Right hindlimb (tissue), 1 donor: ENCODE results near the gene SVOPL.
A peak's percentile ranks its signal among the peaks of the same experiment; 100 is the strongest.
"Not testable (repeated sequence)": the region's sequence is repeated elsewhere in the genome, so short reads cannot be mapped to it uniquely, and the experiment has no call there.

Experiments
- DNase-seq: peaks from one replicate; pipeline ENCODE4 v3.0.0-alpha.2; 2018

The SVOPL gene

GRCh38 chr7:138700857-138701536, at the start of gene SVOPL:
Gene SVOPL, minus strand, starts transcription at chr7:138701362. Its CDS starts 22,317 bp downstream, at chr7:138679045.
- no peak for DNase-seq

GRCh38 chr7:138750473-138750872, 49.3 kb upstream of the SVOPL start:
- DNase-seq = no peak

GRCh38 chr7:138749960-138750359, 48.8 kb upstream of the SVOPL start:
- no peak for DNase-seq

- DNase-seq = no peak
Measured at GRCh38 chr7:138748666-138749065, 47.5 kb upstream of the SVOPL start.

GRCh38 chr7:138746073-138746472, 44.9 kb upstream of the SVOPL start:
- DNase-seq = no peak

GRCh38 chr7:138745189-138745588, 44.0 kb upstream of the SVOPL start:
- no peak for DNase-seq

GRCh38 chr7:138741453-138741735, 40.2 kb upstream of the SVOPL start:
- no peak for DNase-seq

GRCh38 chr7:138739859-138740258, 38.7 kb upstream of the SVOPL start:
- no peak for DNase-seq

GRCh38 chr7:138738551-138739335, 37.6 kb upstream of the SVOPL start:
- DNase-seq = peak; percentile 90

- DNase-seq = no peak
Measured at GRCh38 chr7:138738114-138738513, 37.0 kb upstream of the SVOPL start.

GRCh38 chr7:138735399-138735798, 34.2 kb upstream of the SVOPL start:
- no peak for DNase-seq

- DNase-seq = not testable (repeated sequence)
Measured at GRCh38 chr7:138731733-138732132, 30.6 kb upstream of the SVOPL start.

- no peak for DNase-seq
Measured at GRCh38 chr7:138729444-138729843, 28.3 kb upstream of the SVOPL start.

GRCh38 chr7:138727336-138728099, 26.4 kb upstream of the SVOPL start:
- DNase-seq = no peak

GRCh38 chr7:138726288-138726687, 25.1 kb upstream of the SVOPL start:
- DNase-seq = no peak

GRCh38 chr7:138720286-138720685, 19.1 kb upstream of the SVOPL start:
- no peak for DNase-seq

GRCh38 chr7:138716889-138717288, 15.7 kb upstream of the SVOPL start:
- no peak for DNase-seq

- DNase-seq = no peak
Measured at GRCh38 chr7:138713191-138713590, 12.0 kb upstream of the SVOPL start.

- DNase-seq = no peak
Measured at GRCh38 chr7:138712652-138713051, 11.5 kb upstream of the SVOPL start.

- DNase-seq = no peak
Measured at GRCh38 chr7:138710536-138711385, 9.6 kb upstream of the SVOPL start.

- DNase-seq = no peak
Measured at GRCh38 chr7:138705167-138705566, 4.0 kb upstream of the SVOPL start.

- no peak for DNase-seq
Measured at GRCh38 chr7:138701537-138701923, 368 bp upstream of the SVOPL start.

- DNase-seq = no peak
Measured at GRCh38 chr7:138699661-138700060, 1.5 kb downstream of the SVOPL start.
